Glutamatergic neuron (in vitro differentiated cells): ENCODE data around the gene CFAP221. TPM values are rescaled to one million over a fixed set of nuclear protein-coding genes. Genes with fewer than 3 reads are reported as not detected.

Source experiments
- DNase-seq: peaks from one replicate; pipeline ENCODE4 v3.0.0; 2022
- H3K27ac Mint-ChIP-seq: one replicate; pipeline ENCODE4 v1.8.0; 2020; ENCODE audit warnings: mild to moderate bottlenecking, mixed read lengths, inconsistent platforms; ENCODE audit not compliant: unreplicated experiment
- H3K27me3 Mint-ChIP-seq: one replicate; pipeline ENCODE4 v1.8.0; 2020; ENCODE audit warnings: mild to moderate bottlenecking, moderate library complexity, mixed read lengths, inconsistent platforms; ENCODE audit not compliant: unreplicated experiment
- H3K36me3 Mint-ChIP-seq: one replicate; pipeline ENCODE4 v1.8.0; 2020; ENCODE audit warnings: mild to moderate bottlenecking, mixed read lengths, inconsistent platforms; ENCODE audit not compliant: unreplicated experiment
- H3K4me1 Mint-ChIP-seq: one replicate; pipeline ENCODE4 v1.8.0; 2020; ENCODE audit warnings: mild to moderate bottlenecking, low read depth, mixed read lengths, inconsistent platforms; ENCODE audit not compliant: unreplicated experiment
- H3K4me3 Mint-ChIP-seq: one replicate; pipeline ENCODE4 v1.8.0; 2020; ENCODE audit warnings: mild to moderate bottlenecking, mixed read lengths, inconsistent platforms; ENCODE audit not compliant: unreplicated experiment
- H3K9me3 Mint-ChIP-seq: one replicate; pipeline ENCODE4 v1.8.0; 2020; ENCODE audit warnings: mild to moderate bottlenecking, moderate library complexity, mixed read lengths, inconsistent platforms; ENCODE audit not compliant: unreplicated experiment
- CTCF ChIP-seq: fragments of 200-600 bp; sonication (generic); IDR thresholded peaks from one replicate; pipeline ENCODE4 v1.5.0; 2021; ENCODE audit not compliant: partially characterized antibody, unreplicated experiment
- total RNA-seq: library from RNA; stranded (reverse); fragmentation: NEBNext Ultra II Directional; extraction: Animal tissue kit (Norgen Biotek cat#: 25700); gene quantifications from one replicate; pipeline ENCODE4 v1.2.1, GENCODE V29; 2021; ENCODE audit not compliant: unreplicated experiment

The CFAP221 gene
- total RNA-seq, 1 donor from 2014 or later, result 0.34 TPM

GRCh38 chr2:119567292-119567691 is 23.0 kb downstream of the CFAP221 start:
- no peaks in the 10 kb centered on the region for H3K27me3 Mint-ChIP-seq
- H3K27ac Mint-ChIP-seq, result no peak overlapping the region
- H3K9me3 Mint-ChIP-seq, result peaks cover 4% of the 10 kb centered on the region
- no peak overlapping the region for H3K4me3 Mint-ChIP-seq
- peaks cover 7% of the 10 kb centered on the region for H3K36me3 Mint-ChIP-seq
- no peaks in the 10 kb centered on the region for H3K4me1 Mint-ChIP-seq
- no peak for DNase-seq
- no peak for TF ChIP-seq CTCF

GRCh38 chr2:119574108-119574815 is 30.0 kb downstream of the CFAP221 start:
- no peak for DNase-seq
- no peak overlapping the region for H3K4me3 Mint-ChIP-seq
- H3K27me3 Mint-ChIP-seq, result no peaks in the 10 kb centered on the region
- H3K36me3 Mint-ChIP-seq, result peaks cover 7% of the 10 kb centered on the region
- peaks cover 4% of the 10 kb centered on the region for H3K9me3 Mint-ChIP-seq
- H3K4me1 Mint-ChIP-seq, result no peaks in the 10 kb centered on the region
- no peak overlapping the region for H3K27ac Mint-ChIP-seq
- no peak for TF ChIP-seq CTCF

GRCh38 chr2:119574864-119575263 is 30.6 kb downstream of the CFAP221 start:
- TF ChIP-seq CTCF, result no peak
- H3K4me1 Mint-ChIP-seq, result no peaks in the 10 kb centered on the region
- no peak overlapping the region for H3K27ac Mint-ChIP-seq
- no peaks in the 10 kb centered on the region for H3K27me3 Mint-ChIP-seq
- no peak overlapping the region for H3K4me3 Mint-ChIP-seq
- no peak for DNase-seq
- no peaks in the 10 kb centered on the region for H3K9me3 Mint-ChIP-seq
- H3K36me3 Mint-ChIP-seq, result peaks cover under 1% of the 10 kb centered on the region

- Mint-ChIP-seq H3K27ac (no peak overlapping the region), H3K27me3 (no peaks in the 10 kb centered on the region), H3K36me3 (no peaks in the 10 kb centered on the region), H3K4me3 (no peak overlapping the region), H3K9me3 (no peaks in the 10 kb centered on the region), H3K4me1 (no peaks in the 10 kb centered on the region)
- TF ChIP-seq CTCF, result no peak
- DNase-seq, result no peak
These were observed 31.2 kb downstream of the CFAP221 start for GRCh38 chr2:119575439-119575838.

- Mint-ChIP-seq H3K4me3 (no peak overlapping the region), H3K4me1 (no peaks in the 10 kb centered on the region), H3K27me3 (no peaks in the 10 kb centered on the region), H3K36me3 (peaks cover 5% of the 10 kb centered on the region), H3K27ac (no peak overlapping the region), H3K9me3 (peaks cover 2% of the 10 kb centered on the region)
- TF ChIP-seq CTCF, result no peak
- DNase-seq, result no peak
These were observed 35.4 kb downstream of the CFAP221 start for GRCh38 chr2:119579424-119580295.
